ENCODE measurements around the gene LUC7L2. TPM values are rescaled to one million over a fixed set of nuclear protein-coding genes. Genes with fewer than 3 reads are reported as not detected.

The LUC7L2 gene
- total RNA-seq, 1 experiment from 2014 or later: 81.2 TPM

- Histone ChIP-seq H4K8ac (replicated peaks; ENCODE audit: insufficient read length, low read depth, low read length) (no peak overlapping the region), H2BK15ac (ENCODE audit: low read depth, low read length) (no peak overlapping the region), H3K79me1 (ENCODE audit: insufficient read depth, low read depth, low read length, poor library complexity, severe bottlenecking) (no peaks in the 10 kb centered on the region), H3K79me2 (ENCODE audit: insufficient read depth, low read length) (no peaks in the 10 kb centered on the region), H2BK20ac (ENCODE audit: low read depth, low read length, poor library complexity, severe bottlenecking) (no peak overlapping the region), H3K23me2 (ENCODE audit: insufficient read length, low read depth, low read length, poor library complexity, severe bottlenecking) (peaks cover 3% of the 10 kb centered on the region), H4K5ac (ENCODE audit: insufficient read length, low read depth, low read length) (no peak overlapping the region), H4K20me1 (ENCODE audit: control insufficient read depth, insufficient read depth, insufficient read length) (no peaks in the 10 kb centered on the region), H3K27ac (ENCODE audit: insufficient read length, low read depth, low read length) (no peak overlapping the region), H3K4me2 (ENCODE audit: insufficient read depth, insufficient read length, low read length) (no peak overlapping the region), H2AK5ac (ENCODE audit: insufficient read length, low read length) (no peak overlapping the region), H3K9ac (ENCODE audit: extremely low read depth, insufficient read length, low read length) (no peak overlapping the region), H3K23ac (ENCODE audit: insufficient read length, low read depth, low read length) (no peak overlapping the region), H2BK5ac (ENCODE audit: insufficient read length, low read length) (no peak overlapping the region), H2BK12ac (ENCODE audit: insufficient read length, low read depth, low read length) (no peak overlapping the region), H4K91ac (ENCODE audit: insufficient read length, low read depth, low read length) (no peak overlapping the region), H3K56ac (ENCODE audit: insufficient read length, low read depth, low read length) (no peak overlapping the region), H3K9me3 (ENCODE audit: control insufficient read depth, low read depth, low read length) (no peaks in the 10 kb centered on the region), H3K14ac (ENCODE audit: insufficient read depth, low read length) (no peak overlapping the region), H3K4me1 (ENCODE audit: insufficient read depth, low read length) (no peaks in the 10 kb centered on the region), H2BK120ac (ENCODE audit: low read depth, low read length, poor library complexity, severe bottlenecking) (no peak overlapping the region), H2AFZ (ENCODE audit: low read length) (no peak overlapping the region), H3T11ph (ENCODE audit: low read length) (no peak overlapping the region), H3K27me3 (ENCODE audit: insufficient read depth, low read length) (no peaks in the 10 kb centered on the region), H3K18ac (ENCODE audit: insufficient read length, low read depth, low read length) (no peak overlapping the region), H3K4ac (ENCODE audit: low read depth, low read length) (no peak overlapping the region)
- Mint-ChIP-seq H3K27ac (no peak overlapping the region), H3K36me3 (ENCODE audit: insufficient read depth in 1 of 3, low read depth in 3 of 3) (peaks cover 8 to 38% (median 24%) of the 10 kb centered on the region in 3 experiments), H3K27me3 (ENCODE audit: low read depth) (peaks cover 6% of the 10 kb centered on the region; the same call in 1 of the 2 replicates), H3K4me3 (no peak overlapping the region), H3K9me3 (peaks cover 2 to 4% of the 10 kb centered on the region in 2 experiments; a peak in 2 of 5 replicates), H3K4me1 (peaks cover 7 to 11% of the 10 kb centered on the region in 2 experiments)
- no CpG with 5 or more reads among the region's 1 CpG for WGBS (ENCODE audit: extremely low coverage, insufficient read length, low lambda C conversion rate)
- no peak for DNase-seq
- TF ChIP-seq CTCF (conservative IDR thresholded peaks at IDR 0.05): no peak
Measured at GRCh38 chr7:139345042-139345441, 14.7 kb upstream of the LUC7L2 start.
